Measurements from ENCODE around the gene TNFRSF19.
"Not testable (repeated sequence)": the region's sequence is repeated elsewhere in the genome, so short reads cannot be mapped to it uniquely, and the experiment has no call there.

The TNFRSF19 gene

GRCh38 chr13:23658929-23659541 lies 88.8 kb downstream of the TNFRSF19 start:
- no peak for DNase-seq

GRCh38 chr13:23660249-23660648 lies 90.0 kb downstream of the TNFRSF19 start:
- DNase-seq: no peak

GRCh38 chr13:23666582-23666981 lies 96.4 kb downstream of the TNFRSF19 start:
- DNase-seq: no peak

- DNase-seq: no peak
Measured at GRCh38 chr13:23667750-23668149, 97.5 kb downstream of the TNFRSF19 start.

GRCh38 chr13:23668562-23668961 lies 98.3 kb downstream of the TNFRSF19 start:
- DNase-seq: no peak

- DNase-seq: no peak
Measured at GRCh38 chr13:23670793-23671192, 100.6 kb downstream of the TNFRSF19 start.

- DNase-seq: no peak
Measured at GRCh38 chr13:23671377-23671776, 101.2 kb downstream of the TNFRSF19 start.

GRCh38 chr13:23671897-23672296 lies 101.7 kb downstream of the TNFRSF19 start:
- DNase-seq: no peak

- no peak for DNase-seq
Measured at GRCh38 chr13:23672616-23673015, 102.4 kb downstream of the TNFRSF19 start.

GRCh38 chr13:23673354-23673753 lies 103.1 kb downstream of the TNFRSF19 start:
- DNase-seq: no peak

- DNase-seq: no peak
Measured at GRCh38 chr13:23673867-23674605, 103.8 kb downstream of the TNFRSF19 start.

GRCh38 chr13:23674795-23675640 lies 104.8 kb downstream of the TNFRSF19 start:
- DNase-seq: peak; percentile 11

- not testable (repeated sequence) for DNase-seq
Measured at GRCh38 chr13:23677679-23678288, 107.6 kb downstream of the TNFRSF19 start.

- no peak for DNase-seq
Measured at GRCh38 chr13:23678795-23679194, 108.6 kb downstream of the TNFRSF19 start.

GRCh38 chr13:23679220-23679619 lies 109.0 kb downstream of the TNFRSF19 start:
- DNase-seq: peak; percentile 32

- DNase-seq: no peak
Measured at GRCh38 chr13:23680845-23681669, 110.8 kb downstream of the TNFRSF19 start.

- DNase-seq: no peak
Measured at GRCh38 chr13:23683084-23683483, 112.9 kb downstream of the TNFRSF19 start.

GRCh38 chr13:23684647-23685046 lies 114.4 kb downstream of the TNFRSF19 start:
- DNase-seq: no peak

- DNase-seq: no peak
Measured at GRCh38 chr13:23685416-23685815, 115.2 kb downstream of the TNFRSF19 start.

GRCh38 chr13:23686948-23687347 lies 116.7 kb downstream of the TNFRSF19 start:
- DNase-seq: no peak

GRCh38 chr13:23687614-23688013 lies 117.4 kb downstream of the TNFRSF19 start:
- no peak for DNase-seq

GRCh38 chr13:23688336-23688735 lies 118.1 kb downstream of the TNFRSF19 start:
- no peak for DNase-seq

Data from activated CD4-positive, alpha-beta T cell treated with anti-CD3 and anti-CD28 coated beads for 48 hours (primary cell).